ENCODE results near the gene ESYT1.

The ESYT1 gene

GRCh38 chr12:56145217-56145616 is 17.1 kb downstream of the ESYT1 start:
- TF ChIP-seq, protein P1, sequence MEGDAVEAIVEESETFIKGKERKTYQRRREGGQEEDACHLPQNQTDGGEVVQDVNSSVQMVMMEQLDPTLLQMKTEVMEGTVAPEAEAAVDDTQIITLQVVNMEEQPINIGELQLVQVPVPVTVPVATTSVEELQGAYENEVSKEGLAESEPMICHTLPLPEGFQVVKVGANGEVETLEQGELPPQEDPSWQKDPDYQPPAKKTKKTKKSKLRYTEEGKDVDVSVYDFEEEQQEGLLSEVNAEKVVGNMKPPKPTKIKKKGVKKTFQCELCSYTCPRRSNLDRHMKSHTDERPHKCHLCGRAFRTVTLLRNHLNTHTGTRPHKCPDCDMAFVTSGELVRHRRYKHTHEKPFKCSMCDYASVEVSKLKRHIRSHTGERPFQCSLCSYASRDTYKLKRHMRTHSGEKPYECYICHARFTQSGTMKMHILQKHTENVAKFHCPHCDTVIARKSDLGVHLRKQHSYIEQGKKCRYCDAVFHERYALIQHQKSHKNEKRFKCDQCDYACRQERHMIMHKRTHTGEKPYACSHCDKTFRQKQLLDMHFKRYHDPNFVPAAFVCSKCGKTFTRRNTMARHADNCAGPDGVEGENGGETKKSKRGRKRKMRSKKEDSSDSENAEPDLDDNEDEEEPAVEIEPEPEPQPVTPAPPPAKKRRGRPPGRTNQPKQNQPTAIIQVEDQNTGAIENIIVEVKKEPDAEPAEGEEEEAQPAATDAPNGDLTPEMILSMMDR (IDR thresholded peaks at IDR 0.05; ENCODE audit: insufficient read depth, low read length, poor library complexity, severe bottlenecking): no peak
- H3K36me3 ChIP-seq (ENCODE audit: control insufficient read depth, insufficient read depth, low read length): peaks cover 22% of the 10 kb centered on the region
- no peak overlapping the region for H3K4me3 ChIP-seq (replicated peaks; ENCODE audit: low read depth, low read length)
- H3K27me3 ChIP-seq (replicated peaks; ENCODE audit: control insufficient read depth, insufficient read depth, low read length): no peaks in the 10 kb centered on the region
- DNase-seq (ENCODE audit: extremely low read depth, insufficient read length): no peak

GRCh38 chr12:56146492-56147460 is 18.7 kb downstream of the ESYT1 start:
- no peak for DNase-seq (ENCODE audit: extremely low read depth, insufficient read length)
- Histone ChIP-seq H3K36me3 (ENCODE audit: control insufficient read depth, insufficient read depth, low read length) (peaks cover 20% of the 10 kb centered on the region), H3K27me3 (replicated peaks; ENCODE audit: control insufficient read depth, insufficient read depth, low read length) (no peaks in the 10 kb centered on the region), H3K4me3 (replicated peaks; ENCODE audit: low read depth, low read length) (no peak overlapping the region)
- TF ChIP-seq, protein P1 (IDR thresholded peaks at IDR 0.05; ENCODE audit: insufficient read depth, low read length, poor library complexity, severe bottlenecking): no peak

DNA sequence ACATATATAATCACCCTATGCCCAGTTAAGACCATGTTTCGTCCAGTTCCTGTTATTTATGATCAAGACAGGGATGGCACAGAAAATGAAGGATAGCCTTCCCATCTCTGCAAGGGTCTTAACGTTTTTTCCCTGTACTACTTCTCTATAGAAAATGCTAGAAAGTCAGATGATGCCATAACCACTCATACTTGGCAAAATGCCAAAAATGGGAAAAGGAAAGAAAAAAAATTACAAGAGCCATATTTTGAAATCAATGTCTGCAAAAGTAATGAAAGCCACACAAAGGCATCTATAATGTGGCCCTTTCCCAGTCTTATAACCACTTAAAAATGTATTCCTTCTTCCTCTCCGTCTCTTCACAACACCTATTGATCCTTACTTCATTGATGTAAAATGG is 22.5 kb downstream of the ESYT1 start:
- Histone ChIP-seq H3K4me3 (replicated peaks; ENCODE audit: low read depth, low read length) (no peak overlapping the region), H3K27me3 (replicated peaks; ENCODE audit: control insufficient read depth, insufficient read depth, low read length) (no peaks in the 10 kb centered on the region), H3K36me3 (ENCODE audit: control insufficient read depth, insufficient read depth, low read length) (peaks cover 2% of the 10 kb centered on the region)
- no peak for DNase-seq (ENCODE audit: extremely low read depth, insufficient read length)
- TF ChIP-seq, protein P1 (IDR thresholded peaks at IDR 0.05; ENCODE audit: insufficient read depth, low read length, poor library complexity, severe bottlenecking): no peak

DNA sequence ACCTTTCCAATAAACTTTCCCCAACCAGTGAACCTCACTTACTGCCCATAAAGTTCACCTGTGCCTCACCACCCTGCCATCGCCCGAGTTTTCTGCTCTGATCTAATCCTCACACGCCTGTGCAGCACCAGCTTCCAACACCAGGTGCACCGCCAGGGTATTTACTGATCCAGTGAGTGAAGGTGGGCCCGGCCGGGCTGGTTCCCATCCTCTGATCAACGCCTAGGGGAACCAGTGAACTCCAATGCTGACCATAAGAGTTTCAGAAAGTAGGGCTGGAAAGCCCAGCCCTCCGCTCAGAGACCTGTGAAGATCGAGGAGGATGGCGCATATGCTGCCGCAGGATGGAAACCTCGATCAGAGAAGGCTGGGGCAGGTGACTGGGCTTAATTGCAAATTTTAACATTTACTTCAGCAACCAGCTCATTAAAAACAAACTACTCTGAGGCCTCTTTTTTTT is 23.6 kb downstream of the ESYT1 start:
- Histone ChIP-seq H3K4me3 (replicated peaks; ENCODE audit: low read depth, low read length) (peak overlapping the region; percentile 78), H3K36me3 (ENCODE audit: control insufficient read depth, insufficient read depth, low read length) (peaks cover 2% of the 10 kb centered on the region), H3K27me3 (replicated peaks; ENCODE audit: control insufficient read depth, insufficient read depth, low read length) (no peaks in the 10 kb centered on the region)
- DNase-seq (ENCODE audit: extremely low read depth, insufficient read length): peak; percentile 66
- TF ChIP-seq, protein P1 (IDR thresholded peaks at IDR 0.05; ENCODE audit: insufficient read depth, low read length, poor library complexity, severe bottlenecking): peak; percentile 41

DNA sequence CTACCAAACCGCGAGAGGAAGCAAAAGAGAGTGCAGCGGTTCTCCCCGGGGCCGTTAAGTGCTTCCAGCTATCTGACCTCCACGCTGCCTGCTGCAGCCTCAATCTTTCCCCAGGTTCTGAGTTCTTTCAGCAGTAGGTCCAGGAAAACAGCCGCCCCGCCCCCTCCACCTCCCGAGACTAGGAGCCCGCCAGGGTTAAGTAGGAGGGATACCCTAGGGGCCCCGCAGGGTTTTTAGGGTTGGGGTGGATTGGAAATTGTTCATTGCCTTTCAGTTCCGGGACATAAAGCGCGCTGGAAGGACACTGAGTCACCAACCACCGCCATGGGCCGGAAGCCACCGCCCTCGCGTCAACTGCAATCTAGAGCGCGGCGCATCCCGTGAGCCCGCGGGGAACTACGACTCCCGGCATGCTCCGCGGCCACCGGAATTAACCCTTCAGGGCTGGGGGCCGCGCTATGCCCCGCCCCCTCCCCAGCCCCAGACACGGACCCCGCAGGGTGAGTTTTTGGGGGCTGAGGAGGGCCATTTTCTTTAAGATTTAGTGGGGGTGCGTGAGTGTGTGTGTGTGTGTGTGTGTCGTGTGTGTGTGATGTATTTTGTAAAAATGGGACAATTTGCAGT is 24.2 kb downstream of the ESYT1 start, which contains the start of gene MYL6B:
Gene MYL6B (plus strand): TSS at position 456 of the 624 bp plus-strand sequence. CDS start 1,332 bp downstream, outside the sequence.
- DNase-seq (ENCODE audit: extremely low read depth, insufficient read length): peak; percentile 90
- H3K36me3 ChIP-seq (ENCODE audit: control insufficient read depth, insufficient read depth, low read length): peaks cover 2% of the 10 kb centered on the region
- peak within 1 kb of the TSS; percentile 78 for H3K4me3 ChIP-seq (replicated peaks; ENCODE audit: low read depth, low read length)
- H3K27me3 ChIP-seq (replicated peaks; ENCODE audit: control insufficient read depth, insufficient read depth, low read length): no peaks in the 10 kb centered on the region
- TF ChIP-seq, protein P1 (IDR thresholded peaks at IDR 0.05; ENCODE audit: insufficient read depth, low read length, poor library complexity, severe bottlenecking): no peak

Measured in GM06990 (cell line).